ENCODE results near the gene GPR108.

The GPR108 gene

GRCh38 chr19:6708346-6708745, 29.0 kb downstream of the GPR108 start:
- H3K4me3 ChIP-seq (ENCODE audit: low read depth, low read length): no peak overlapping the region
- TF ChIP-seq CTCF (conservative IDR thresholded peaks at IDR 0.05; ENCODE audit: low read depth, low read length): no peak
- DNase-seq (ENCODE audit: low read depth): no peak

- no peak overlapping the region for H3K4me3 ChIP-seq (ENCODE audit: low read depth, low read length)
- TF ChIP-seq CTCF (conservative IDR thresholded peaks at IDR 0.05; ENCODE audit: low read depth, low read length): no peak
- no peak for DNase-seq (ENCODE audit: low read depth)
These were observed 29.7 kb downstream of the GPR108 start for GRCh38 chr19:6707658-6708018.

- no peak for TF ChIP-seq CTCF (conservative IDR thresholded peaks at IDR 0.05; ENCODE audit: low read depth, low read length)
- no peak overlapping the region for H3K4me3 ChIP-seq (ENCODE audit: low read depth, low read length)
- no peak for DNase-seq (ENCODE audit: low read depth)
These were observed 30.2 kb downstream of the GPR108 start for GRCh38 chr19:6707011-6707657.

- no peak for DNase-seq (ENCODE audit: low read depth)
- H3K4me3 ChIP-seq (ENCODE audit: low read depth, low read length): no peak overlapping the region
- no peak for TF ChIP-seq CTCF (conservative IDR thresholded peaks at IDR 0.05; ENCODE audit: low read depth, low read length)
These were observed 30.8 kb downstream of the GPR108 start for GRCh38 chr19:6706633-6706958.

GRCh38 chr19:6705931-6706632, 31.3 kb downstream of the GPR108 start:
- H3K4me3 ChIP-seq (ENCODE audit: low read depth, low read length): no peak overlapping the region
- DNase-seq (ENCODE audit: low read depth): no peak
- TF ChIP-seq CTCF (conservative IDR thresholded peaks at IDR 0.05; ENCODE audit: low read depth, low read length): no peak

GRCh38 chr19:6700586-6701316, 36.6 kb downstream of the GPR108 start:
- no peak for TF ChIP-seq CTCF (conservative IDR thresholded peaks at IDR 0.05; ENCODE audit: low read depth, low read length)
- H3K4me3 ChIP-seq (ENCODE audit: low read depth, low read length): no peak overlapping the region
- DNase-seq (ENCODE audit: low read depth): no peak

Measured in choroid plexus epithelial cell (primary cell).